HepG2 (cell line): ENCODE results near the gene APBB1IP.

Source experiments
- AGO1 ChIP-seq: fragments of 200-400 bp; formaldehyde crosslinking; IDR thresholded peaks from 2 replicates; pipeline ENCODE4 v1.6.1; 2017; ENCODE audit warnings: mild to moderate bottlenecking, low read depth, low read length, moderate library complexity; ENCODE audit not compliant: poor library complexity, severe bottlenecking
- CTCF ChIP-seq: sonication (generic); formaldehyde crosslinking; IDR thresholded peaks from 2 replicates; pipeline ENCODE4 v1.5.0; 2020; ENCODE audit warnings: mild to moderate bottlenecking, missing genetic modification reagents, moderate library complexity
- HCFC1 ChIP-seq: fragments of 150-350 bp; IDR thresholded peaks from 2 replicates; pipeline ENCODE4 v1.6.1; 2014; ENCODE audit warnings: low read depth, low read length
- HNF1B ChIP-seq: sonication (generic); formaldehyde crosslinking; IDR thresholded peaks from 2 replicates; pipeline ENCODE4 v1.5.1; 2020; ENCODE audit warnings: mild to moderate bottlenecking, moderate library complexity, missing genetic modification reagents
- HOXA9 ChIP-seq: sonication (generic); formaldehyde crosslinking; IDR thresholded peaks from 2 replicates; pipeline ENCODE4 v1.8.1; 2022; ENCODE audit warnings: missing genetic modification reagents, mild to moderate bottlenecking, moderate library complexity, borderline replicate concordance
- POLR2A ChIP-seq, 2 experiments: IDR thresholded peaks; 2 replicates each; pipeline ENCODE4 v1.6.1; 2011; ENCODE audit warnings: low read depth in 2 of 2, low read length in 2 of 2, mild to moderate bottlenecking in 1 of 2, moderate library complexity in 1 of 2; ENCODE audit not compliant: insufficient read depth in 1 of 2
- RNF2 ChIP-seq: fragments of 450-650 bp; conservative IDR thresholded peaks from 2 replicates; pipeline ENCODE4 v1.6.1; 2016; ENCODE audit warnings: low read depth
- STAG1 ChIP-seq: sonication (generic); formaldehyde crosslinking; IDR thresholded peaks from 2 replicates; pipeline ENCODE4 v1.4.0; 2020; ENCODE audit warnings: missing genetic modification reagents
- ZNF274 ChIP-seq: sonication (generic); formaldehyde crosslinking; IDR thresholded peaks from 2 replicates; pipeline ENCODE4 v1.5.1; 2020; ENCODE audit warnings: mild to moderate bottlenecking, missing genetic modification reagents
- ZNF609 ChIP-seq: sonication (generic); formaldehyde crosslinking; IDR thresholded peaks from 2 replicates; pipeline ENCODE4 v1.4.0; 2020; ENCODE audit warnings: mild to moderate bottlenecking, missing genetic modification reagents, borderline replicate concordance
- ZNF644 ChIP-seq: IDR thresholded peaks from 2 replicates; pipeline ENCODE4 v1.6.1; 2016; ENCODE audit warnings: low read depth

- TF ChIP-seq STAG1 (CRISPR knock-in tag) (no peak), ZNF644 (no peak), CTCF (CRISPR knock-in tag) (no peak), POLR2A (IDR thresholded peaks at IDR 0.05; ENCODE audit: insufficient read depth in 1 of 2, low read depth in 2 of 2, low read length in 2 of 2) (no peak), HCFC1 (no peak), HNF1B (CRISPR knock-in tag) (no peak), ZNF274 (CRISPR knock-in tag) (no peak), ZNF609 (CRISPR knock-in tag) (no peak), HOXA9 (no peak), AGO1 (no peak), RNF2 (no peak)
Observed at GRCh38 chr10:26485150-26485941, 47.2 kb downstream of the APBB1IP start.
